ENCODE measurements around the gene POLR1H.
A peak's percentile ranks its signal among the peaks of the same experiment; 100 is the strongest.

The POLR1H gene

GRCh38 chr6:30062471-30063178, 1.6 kb downstream of the POLR1H start:
- DNase-seq: no peak

GRCh38 chr6:30063315-30063714, 2.2 kb downstream of the POLR1H start:
- DNase-seq: no peak

GRCh38 chr6:30066082-30066481, 5.0 kb downstream of the POLR1H start:
- DNase-seq: no peak

- DNase-seq: peak; percentile 99
These were observed 5.8 kb downstream of the POLR1H start, which contains the start of gene PPP1R11 for GRCh38 chr6:30066577-30067459. Gene PPP1R11 (plus strand): TSS chr6:30067198. CDS start chr6:30067411, 213 bp downstream.

GRCh38 chr6:30067460-30068139, 6.5 kb downstream of the POLR1H start:
- no peak for DNase-seq

- no peak for DNase-seq
These were observed 10.2 kb downstream of the POLR1H start for GRCh38 chr6:30071081-30071818.

- DNase-seq: no peak
These were observed 10.8 kb downstream of the POLR1H start for GRCh38 chr6:30071858-30072257.

- DNase-seq: no peak
These were observed 12.6 kb downstream of the POLR1H start for GRCh38 chr6:30073489-30074235.

- no peak for DNase-seq
These were observed 13.4 kb downstream of the POLR1H start for GRCh38 chr6:30074331-30075093.

- no peak for DNase-seq
These were observed 14.2 kb downstream of the POLR1H start, which contains the start of gene RNF39 for GRCh38 chr6:30075094-30075789. Gene RNF39 (minus strand): TSS chr6:30075769. CDS start chr6:30075585, 184 bp downstream.

- no peak for DNase-seq
These were observed 15.0 kb downstream of the POLR1H start for GRCh38 chr6:30075790-30076732.

- DNase-seq: no peak
These were observed 16.2 kb downstream of the POLR1H start for GRCh38 chr6:30077218-30077617.

- DNase-seq: no peak
These were observed 26.8 kb downstream of the POLR1H start for GRCh38 chr6:30087876-30088275.

GRCh38 chr6:30091577-30092381, 30.7 kb downstream of the POLR1H start:
- DNase-seq: no peak

GRCh38 chr6:30092852-30093543, 31.9 kb downstream of the POLR1H start:
- no peak for DNase-seq

- DNase-seq: no peak
These were observed 33.0 kb downstream of the POLR1H start for GRCh38 chr6:30093951-30094661.

- no peak for DNase-seq
These were observed 35.8 kb downstream of the POLR1H start for GRCh38 chr6:30096829-30097228.
